Testis (tissue), 2 donors: ENCODE data around the gene SFMBT1.

Experiments
- CTCF ChIP-seq, 3 experiments: fragments of 450-650 bp in 2 of 3; fragments of 200-600 bp in 1 of 3; sonication (generic) in 1 of 3; IDR thresholded peaks; one replicate each; pipeline ENCODE4 v1.5.1; 2016 to 2019; ENCODE audit warnings: antibody characterized with exemption in 3 of 3, mild to moderate bottlenecking in 2 of 3, moderate library complexity in 1 of 3
- POLR2A ChIP-seq: fragments of 450-650 bp; IDR thresholded peaks from one replicate; pipeline ENCODE4 v1.6.1; 2017; ENCODE audit warnings: antibody characterized with exemption, mild to moderate bottlenecking, moderate library complexity

- TF ChIP-seq POLR2A (no peak), CTCF (IDR thresholded peaks at IDR 0.05) (no peak)
Measured at GRCh38 chr3:52926554-52926953, 119.3 kb downstream of the SFMBT1 start.
